Sigmoid colon (tissue), 4 donors: ENCODE data around the gene LEPROT.

Experiments used
- POLR2A ChIP-seq, 2 donors: fragments of 450-650 bp; IDR thresholded peaks; one replicate each; pipeline ENCODE4 v1.6.1; 2016; ENCODE audit warnings: antibody characterized with exemption in 2 of 2, mild to moderate bottlenecking in 2 of 2, moderate library complexity in 2 of 2
- POLR2AphosphoS5 ChIP-seq, 4 donors: sonication (generic); formaldehyde crosslinking; IDR thresholded peaks; one replicate each; pipeline ENCODE4 v1.6.1; 2017; ENCODE audit warnings: antibody characterized with exemption in 4 of 4
- TF ChIP-seq, protein P1 (sequence below), 4 experiments: fragments of 450-650 bp in 3 of 4; fragments of 200-600 bp in 1 of 4; IDR thresholded peaks; one replicate each; pipeline ENCODE4 v1.5.1; 2016 to 2019; ENCODE audit warnings: antibody characterized with exemption in 4 of 4, mild to moderate bottlenecking in 3 of 4, moderate library complexity in 2 of 4

DNA sequence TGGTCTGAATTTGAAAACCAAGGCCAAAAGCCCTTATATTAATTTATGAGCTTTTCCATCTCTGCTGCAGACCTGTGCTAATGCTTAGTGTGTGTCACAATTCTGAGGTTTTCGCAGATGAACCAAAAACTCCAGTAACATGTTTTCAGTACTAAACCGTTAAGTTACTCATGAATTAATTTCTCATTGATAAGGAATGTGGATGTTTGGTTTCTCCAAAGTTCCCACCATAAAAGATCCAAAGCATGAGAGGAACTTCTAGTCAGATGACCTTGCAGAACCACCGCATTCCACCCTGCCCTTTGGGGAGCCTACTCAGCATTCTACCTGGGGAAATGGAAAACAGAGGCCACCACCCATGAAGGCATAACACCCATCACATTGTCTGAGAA, 7.5 kb upstream of the LEPROT start:
- no peak for TF ChIP-seq POLR2A (IDR thresholded peaks at IDR 0.05)
- TF ChIP-seq, protein P1, sequence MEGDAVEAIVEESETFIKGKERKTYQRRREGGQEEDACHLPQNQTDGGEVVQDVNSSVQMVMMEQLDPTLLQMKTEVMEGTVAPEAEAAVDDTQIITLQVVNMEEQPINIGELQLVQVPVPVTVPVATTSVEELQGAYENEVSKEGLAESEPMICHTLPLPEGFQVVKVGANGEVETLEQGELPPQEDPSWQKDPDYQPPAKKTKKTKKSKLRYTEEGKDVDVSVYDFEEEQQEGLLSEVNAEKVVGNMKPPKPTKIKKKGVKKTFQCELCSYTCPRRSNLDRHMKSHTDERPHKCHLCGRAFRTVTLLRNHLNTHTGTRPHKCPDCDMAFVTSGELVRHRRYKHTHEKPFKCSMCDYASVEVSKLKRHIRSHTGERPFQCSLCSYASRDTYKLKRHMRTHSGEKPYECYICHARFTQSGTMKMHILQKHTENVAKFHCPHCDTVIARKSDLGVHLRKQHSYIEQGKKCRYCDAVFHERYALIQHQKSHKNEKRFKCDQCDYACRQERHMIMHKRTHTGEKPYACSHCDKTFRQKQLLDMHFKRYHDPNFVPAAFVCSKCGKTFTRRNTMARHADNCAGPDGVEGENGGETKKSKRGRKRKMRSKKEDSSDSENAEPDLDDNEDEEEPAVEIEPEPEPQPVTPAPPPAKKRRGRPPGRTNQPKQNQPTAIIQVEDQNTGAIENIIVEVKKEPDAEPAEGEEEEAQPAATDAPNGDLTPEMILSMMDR (IDR thresholded peaks at IDR 0.05), result no peak
- TF ChIP-seq POLR2AphosphoS5 (IDR thresholded peaks at IDR 0.05), result no peak
